Hepatic stellate cell (primary cell): Measurements from ENCODE around the gene EDN2.

Experiments
- DNase-seq: peaks from one replicate; pipeline ENCODE4 v3.0.0; 2011; ENCODE audit warnings: low spot score

The EDN2 gene

DNA sequence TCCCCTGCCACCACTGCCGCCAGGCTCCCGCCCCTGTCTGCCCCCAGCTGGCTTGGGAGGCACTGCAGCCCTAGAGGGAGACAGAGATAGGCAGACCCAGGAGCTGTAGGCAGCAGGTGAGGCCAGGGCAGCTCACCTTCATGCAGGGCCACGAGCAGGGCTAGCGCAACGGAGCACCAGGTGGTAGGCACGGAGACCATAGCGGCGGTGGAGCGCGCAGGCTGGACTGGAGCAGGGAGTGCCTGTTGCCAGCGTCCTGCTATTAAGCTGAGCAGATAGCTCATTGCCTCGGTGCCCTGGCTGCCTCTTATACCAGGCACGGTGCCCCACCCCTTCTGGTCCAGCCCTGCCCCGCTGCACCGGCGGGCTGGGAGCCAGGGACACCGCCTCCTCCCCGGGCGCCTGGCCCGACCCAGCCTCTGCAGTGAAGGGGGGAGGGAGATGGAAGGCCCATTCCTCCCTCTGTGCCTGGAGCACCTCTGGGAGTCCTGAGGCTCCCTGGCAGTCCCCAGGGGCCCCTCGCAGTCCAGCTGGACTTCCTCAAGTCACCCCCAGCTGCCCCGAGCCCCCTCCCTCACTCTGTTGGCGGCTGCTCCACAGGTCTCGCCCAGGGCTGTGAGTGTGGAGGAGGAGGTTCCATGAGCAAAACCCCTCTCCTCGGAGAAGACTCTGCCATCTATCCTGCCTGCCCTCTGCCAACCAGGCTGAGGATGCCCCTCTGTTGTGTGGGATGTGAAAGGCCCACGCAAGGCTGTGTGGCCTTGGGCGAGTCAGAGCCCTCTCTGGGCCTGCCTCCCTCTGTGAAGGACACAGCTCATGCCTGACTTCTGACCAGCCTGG lies at the start of gene EDN2:
Gene EDN2 (minus strand): TSS at position 282 of the 840 bp plus-strand sequence. CDS start 82 bp downstream, at position 200.
- no peak for DNase-seq

DNA sequence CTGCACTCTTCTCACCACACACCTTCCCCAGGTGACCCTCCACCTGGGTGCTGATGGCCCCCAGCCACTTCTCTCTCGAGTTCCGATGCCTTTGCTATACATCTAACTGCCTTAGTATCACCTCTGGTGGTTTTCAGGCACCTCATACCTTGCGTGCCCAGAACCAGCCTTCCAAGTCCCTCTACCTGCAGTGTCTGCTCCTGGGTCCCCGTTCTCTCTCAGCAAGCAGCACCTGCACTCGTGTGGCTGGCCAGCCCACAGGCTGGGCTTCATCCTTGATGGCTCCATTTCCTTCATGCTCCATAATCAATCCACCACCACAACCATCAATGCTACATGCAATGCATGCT lies 49.2 kb upstream of the EDN2 start:
- no peak for DNase-seq

DNA sequence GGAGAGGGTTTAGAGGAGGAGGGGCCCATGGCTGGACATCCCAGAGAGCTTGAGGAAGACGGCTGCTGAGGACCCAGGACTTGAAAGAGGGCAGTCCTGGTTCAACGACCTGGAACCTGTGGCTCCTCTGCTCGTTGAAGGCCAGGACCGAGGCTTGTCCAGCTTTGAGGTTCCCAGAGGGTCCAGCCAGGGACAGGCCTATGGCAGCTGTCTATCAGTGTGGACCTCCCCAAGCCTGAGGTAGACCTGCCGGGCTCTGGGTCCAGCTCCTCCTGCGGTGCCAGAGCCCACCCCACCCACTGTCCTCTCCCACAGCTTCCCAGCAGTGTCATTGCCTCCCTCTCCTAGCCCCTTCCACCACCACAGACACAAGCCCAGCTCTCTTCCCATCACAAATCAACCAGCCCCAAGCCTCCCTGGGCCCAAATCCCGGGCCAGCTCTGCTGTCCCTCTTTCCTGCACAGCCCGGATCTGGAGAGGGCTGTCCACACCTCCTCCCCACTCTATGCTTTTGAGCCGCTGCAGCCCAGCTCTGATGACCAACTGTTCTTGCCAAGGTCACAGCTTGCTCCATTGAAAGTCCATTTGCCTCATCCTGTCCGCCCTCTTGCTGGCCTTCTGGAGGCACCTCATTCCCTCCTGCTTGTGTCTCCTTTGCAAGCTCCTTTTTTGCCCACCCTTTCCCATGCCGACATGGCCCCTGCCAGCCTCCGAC lies 48.7 kb upstream of the EDN2 start:
- DNase-seq, result no peak

DNA sequence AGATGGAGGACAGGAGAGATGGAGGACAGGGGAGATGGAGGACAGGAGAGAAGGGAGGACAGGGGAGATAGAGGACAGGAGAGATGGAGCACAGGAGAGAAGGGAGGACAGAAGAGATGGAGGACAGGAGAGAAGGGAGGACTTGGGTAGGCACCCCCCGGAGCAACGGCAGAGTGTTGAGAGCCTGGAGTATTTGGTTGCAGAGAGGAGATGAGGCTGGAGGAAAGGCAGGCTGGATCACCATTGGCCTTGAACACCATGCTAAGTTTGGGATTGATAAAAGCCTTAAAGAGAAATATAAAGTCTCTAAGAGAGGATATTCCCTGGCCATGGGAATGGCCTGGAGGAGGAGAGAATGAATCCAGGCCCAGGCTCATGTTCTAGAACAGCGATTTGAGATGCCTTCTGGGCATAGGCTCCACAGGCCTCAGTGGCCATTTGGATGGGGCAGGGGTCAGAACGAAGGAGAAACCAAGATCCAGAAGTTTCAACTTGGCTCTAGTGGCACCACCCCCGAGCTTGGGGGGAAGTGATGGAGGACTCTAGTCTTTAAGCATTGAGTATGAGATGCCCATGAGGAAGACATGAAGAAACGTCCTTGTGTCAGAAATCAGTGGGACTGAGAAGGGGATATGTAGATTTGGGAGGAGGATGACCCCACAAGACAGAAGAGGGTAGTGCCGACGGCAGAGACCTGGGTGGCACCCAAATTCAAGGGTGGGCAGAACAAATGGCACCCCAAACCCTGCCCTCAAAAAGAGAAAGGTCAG lies 47.9 kb upstream of the EDN2 start:
- DNase-seq, result no peak

DNA sequence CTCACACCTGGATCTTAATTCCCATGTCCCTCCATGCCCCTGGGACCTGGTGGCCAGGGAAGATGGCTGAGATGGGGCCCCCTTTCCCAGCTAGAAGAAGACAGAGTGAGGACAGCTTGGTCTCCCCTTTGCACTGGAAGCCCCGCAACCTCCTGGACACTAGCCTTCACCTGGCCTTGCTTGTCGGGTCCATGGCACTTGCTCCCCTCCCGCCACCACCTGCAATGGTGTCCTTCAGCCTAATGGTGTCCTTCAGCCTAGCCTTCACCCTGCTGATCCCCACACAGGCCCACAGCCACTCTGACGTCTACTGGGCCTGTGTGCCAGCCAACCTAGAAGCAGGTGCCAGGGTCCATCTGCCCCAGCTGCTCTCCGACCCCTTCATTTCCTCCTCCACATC lies 45.9 kb upstream of the EDN2 start:
- no peak for DNase-seq

DNA sequence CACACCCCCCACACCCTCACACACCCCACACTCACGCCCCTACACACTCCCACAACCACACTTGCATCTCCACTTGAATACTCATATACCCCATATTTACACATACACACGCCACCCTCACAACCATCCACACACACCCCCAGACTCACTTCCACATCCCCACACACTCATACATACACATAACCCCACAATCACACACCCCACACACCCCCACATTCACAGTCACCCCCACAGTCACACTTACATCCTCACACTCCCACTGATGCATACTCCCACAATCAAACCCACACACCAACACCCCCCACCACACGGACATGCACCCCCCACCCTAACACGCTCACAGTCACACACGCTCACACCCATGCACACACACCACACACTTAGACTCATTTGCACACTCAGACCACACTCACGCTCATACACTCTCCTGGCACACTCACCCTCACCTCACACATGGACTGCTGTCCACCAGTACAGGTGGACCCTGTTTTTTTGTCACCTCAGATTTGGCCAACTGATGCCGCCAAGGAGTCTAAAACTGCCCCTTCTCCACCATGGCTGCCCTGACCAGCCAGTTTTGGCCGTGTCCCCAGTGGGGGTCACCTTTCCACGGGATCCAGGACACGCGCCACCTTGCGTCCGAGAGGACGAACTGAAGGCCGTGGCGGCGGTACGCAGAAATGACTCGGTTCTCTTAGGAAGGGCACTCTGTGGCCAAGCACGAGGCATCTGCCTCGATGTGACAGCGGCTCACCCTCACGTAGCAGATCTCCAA lies 45.3 kb upstream of the EDN2 start:
- DNase-seq, result no peak

DNA sequence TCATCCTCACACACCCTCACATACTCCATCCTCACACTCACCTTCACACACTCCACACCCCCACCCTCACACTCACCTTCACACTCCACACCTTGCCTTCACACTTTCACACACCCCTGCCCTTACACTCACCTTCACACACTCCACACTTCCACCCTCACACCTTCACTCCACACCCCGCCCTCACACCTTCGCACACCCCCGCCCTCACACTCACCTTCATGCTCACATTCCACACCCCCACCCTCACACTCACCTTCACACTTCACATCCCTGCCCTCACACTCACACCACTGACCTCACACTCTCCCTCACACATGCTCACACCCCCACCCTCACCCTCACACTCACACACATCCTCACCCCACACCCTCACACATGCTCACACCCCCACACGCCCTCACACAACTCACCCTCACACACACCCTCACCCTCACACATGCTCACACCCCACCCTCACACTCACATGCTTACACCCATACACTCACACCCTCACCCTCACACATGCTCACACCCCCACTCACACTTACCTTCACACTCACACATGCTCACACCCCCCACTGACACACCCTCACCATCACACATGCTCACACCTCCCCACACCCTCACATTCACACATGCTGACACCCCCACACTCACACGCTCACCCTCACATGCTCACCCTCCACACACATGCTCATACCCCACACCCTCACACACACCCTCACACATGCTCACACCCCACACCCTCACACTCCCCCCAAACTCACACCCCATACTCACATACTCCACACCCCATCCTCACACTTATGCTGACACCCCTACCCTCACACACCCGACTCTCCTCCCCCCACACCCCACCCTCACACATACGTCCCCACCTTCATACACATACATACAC lies 44.5 kb upstream of the EDN2 start:
- DNase-seq, result no peak

DNA sequence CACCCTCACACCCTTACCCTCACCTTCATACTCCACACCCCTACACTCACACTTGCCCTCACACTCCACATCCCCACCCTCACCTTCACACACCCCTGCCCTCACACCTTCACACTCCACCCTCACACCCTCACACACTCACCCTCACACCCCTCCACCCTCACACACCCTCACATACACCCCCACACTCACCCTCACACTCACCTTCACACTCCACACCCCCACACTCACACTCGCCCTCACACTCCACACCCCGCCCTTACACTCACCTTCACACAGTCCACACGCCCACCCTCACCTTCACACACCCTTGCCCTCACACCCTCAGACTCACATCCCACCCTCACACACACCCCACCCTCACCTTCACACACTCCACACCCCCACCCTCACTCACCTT lies 43.6 kb upstream of the EDN2 start:
- DNase-seq, result no peak

DNA sequence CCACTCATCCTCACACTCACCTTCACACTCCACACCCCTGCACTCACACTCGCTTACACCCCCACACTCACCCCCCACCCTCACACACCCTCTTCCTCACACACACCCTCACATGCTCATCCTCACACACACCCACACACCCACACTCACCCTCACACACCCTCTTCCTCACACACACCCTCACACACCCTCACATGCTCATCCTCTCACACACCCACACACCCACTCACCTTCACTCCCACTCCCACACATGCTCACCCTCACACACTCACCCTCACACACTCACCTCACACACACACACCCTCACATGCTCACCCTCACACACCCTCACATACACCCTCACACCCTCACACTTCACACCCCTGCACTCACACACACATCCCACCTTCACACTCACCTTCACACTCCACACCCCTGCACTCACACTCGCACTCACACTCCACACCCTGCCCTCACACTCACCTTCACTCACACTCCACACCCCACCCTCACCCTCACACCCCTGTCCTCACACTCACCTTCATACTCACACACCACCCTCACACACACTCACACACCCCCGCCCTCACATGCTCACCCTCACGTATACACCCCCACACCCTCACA lies 42.6 kb upstream of the EDN2 start:
- no peak for DNase-seq

DNA sequence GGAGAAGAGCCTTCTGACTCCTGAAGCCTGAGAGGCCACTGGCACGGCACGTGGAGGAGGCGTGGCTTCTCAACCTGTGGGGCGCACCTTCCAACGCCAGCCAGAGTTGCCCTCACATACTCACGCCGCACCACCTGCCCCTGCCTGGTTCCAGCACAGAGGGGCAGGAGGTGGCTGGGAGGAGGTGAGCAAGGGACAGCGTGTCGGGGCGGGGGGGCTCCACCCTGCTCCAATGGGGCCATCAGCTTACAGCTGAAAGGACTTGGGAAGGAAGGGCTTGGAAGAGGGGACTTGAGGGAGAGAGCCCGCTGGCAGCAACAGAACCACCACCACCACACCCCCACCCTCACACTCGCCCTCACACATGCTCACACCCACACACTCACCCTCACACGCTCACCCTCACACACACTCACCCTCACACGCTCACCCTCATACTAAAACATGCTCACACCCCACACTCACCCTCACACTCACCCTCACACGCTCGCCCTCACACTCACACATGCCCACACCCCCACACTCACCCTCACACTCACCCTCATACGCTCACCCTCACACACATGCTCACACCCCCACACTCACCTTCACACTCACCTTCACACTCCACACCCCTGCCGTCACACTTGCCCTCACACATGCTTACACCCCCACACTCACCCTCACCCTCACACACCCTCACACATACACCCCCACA lies 41.6 kb upstream of the EDN2 start:
- no peak for DNase-seq

DNA sequence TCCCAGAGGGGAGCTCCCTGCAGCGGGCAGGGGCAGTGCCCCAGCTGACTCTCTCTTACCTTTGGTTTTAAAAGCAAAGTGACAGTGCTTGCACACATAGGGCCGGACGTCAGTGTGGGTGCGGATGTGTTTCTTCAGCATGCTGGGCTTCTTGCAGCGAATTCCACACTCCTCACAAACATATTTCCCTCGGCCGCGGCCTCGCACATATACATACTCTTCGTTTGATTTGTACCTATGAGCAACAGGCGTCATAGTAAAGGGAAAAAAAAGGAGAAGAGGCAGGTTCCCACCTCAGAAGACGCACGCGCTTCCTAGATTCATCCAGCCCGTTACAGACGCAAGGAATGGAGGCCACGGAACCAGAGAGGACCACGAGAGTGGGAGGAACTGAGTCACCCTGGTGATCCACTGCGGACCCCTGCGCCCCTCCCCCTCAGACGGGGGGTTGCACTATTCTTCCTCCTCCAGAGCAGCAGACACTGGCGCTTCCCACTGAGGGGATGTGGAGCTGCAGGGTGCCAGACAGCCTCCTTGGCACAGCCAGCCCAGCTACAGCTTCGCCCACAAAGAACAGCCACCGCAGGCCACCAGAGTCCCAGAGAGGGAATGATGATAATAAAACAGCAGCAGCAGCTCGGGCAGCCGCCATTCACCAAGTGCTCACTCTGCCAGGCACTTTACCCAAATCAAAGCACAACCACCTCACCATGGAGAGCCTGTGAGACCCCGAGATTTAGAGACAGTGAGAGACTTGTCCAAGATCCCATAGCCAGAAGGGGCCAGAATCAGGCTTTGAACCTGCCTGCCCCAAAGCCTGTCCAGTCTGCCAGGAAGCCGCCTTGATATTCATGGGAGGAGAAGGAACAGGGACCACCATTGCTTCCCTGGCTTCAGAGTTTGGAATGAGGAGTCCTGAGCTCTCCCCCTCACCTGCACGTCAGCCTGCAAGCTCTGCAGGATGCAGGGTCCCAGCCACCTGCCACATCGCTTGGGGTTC lies 40.5 kb upstream of the EDN2 start:
- DNase-seq, result no peak

DNA sequence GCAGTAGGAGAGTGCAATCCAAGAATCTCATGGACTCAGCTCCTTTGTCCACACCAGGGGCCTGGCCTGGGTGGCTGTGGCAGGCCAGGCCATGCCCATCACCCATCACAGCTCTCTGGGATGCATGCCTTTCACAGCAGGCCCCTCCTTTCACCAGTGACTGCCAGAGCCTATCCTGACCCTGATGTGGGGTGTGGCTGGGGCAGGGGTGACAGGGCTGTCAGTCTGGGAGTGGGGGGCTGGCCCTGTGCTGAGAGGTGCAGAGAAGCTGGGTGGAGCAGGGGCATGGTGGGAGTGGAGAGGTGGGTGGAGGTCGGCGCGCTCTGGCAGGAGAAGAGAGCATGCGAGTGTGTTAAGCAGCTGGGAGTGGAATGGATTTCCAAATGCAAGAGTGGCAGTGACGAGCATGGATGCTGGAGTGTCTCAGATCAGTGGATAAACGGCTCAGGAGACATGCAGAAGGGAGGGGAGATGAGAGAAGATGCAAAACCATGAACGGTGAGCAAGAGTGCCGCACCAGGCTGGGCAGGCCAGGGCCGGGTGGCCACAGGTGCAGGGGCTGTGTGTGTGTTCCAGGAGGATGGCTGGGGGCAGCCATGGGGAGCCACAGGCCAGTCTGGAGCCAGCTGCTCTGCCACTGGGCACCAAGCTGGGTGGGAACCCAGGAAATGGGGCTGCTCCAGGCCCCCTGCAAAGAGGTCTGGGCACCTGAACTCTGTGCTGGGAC lies 39.6 kb upstream of the EDN2 start:
- no peak for DNase-seq

DNA sequence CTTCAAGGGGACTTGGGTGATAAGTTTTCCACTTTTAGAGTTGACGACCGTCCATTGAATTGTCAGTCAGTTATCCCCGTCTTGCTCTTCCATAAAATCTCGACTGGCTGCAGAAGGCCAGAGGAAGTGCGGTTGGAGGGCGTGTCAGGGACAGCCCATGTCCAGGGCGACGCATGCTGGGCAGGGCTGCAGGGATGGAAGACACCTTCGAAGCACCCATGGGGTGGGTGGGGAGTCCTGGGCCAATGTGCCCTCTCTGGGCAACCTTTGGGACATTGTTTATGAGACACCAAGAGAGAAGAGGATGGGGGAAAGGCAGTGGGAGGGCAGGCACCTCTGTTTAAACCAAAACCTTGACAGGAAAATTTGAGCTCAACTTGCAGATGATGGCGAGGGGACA lies 38.6 kb upstream of the EDN2 start:
- no peak for DNase-seq

DNA sequence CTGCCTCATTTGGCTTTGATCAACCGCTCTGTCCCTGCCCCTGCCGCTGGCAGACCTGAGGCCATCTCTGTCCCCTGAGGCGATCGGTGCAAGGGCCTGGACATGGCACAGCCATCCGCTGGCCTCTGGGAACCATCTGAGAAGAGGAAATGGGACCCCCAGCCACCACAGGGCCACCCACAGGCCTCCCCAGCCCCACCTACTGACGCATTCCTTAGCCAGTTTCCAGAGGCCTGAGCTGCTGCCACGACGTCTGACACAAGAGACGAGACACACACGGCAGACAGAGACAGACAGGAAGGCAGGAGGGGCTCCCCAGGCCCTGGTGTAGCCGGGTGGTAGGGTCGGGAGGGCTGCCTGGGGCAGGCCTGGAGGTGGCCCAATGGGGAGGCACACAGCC lies 37.3 kb upstream of the EDN2 start:
- no peak for DNase-seq

DNA sequence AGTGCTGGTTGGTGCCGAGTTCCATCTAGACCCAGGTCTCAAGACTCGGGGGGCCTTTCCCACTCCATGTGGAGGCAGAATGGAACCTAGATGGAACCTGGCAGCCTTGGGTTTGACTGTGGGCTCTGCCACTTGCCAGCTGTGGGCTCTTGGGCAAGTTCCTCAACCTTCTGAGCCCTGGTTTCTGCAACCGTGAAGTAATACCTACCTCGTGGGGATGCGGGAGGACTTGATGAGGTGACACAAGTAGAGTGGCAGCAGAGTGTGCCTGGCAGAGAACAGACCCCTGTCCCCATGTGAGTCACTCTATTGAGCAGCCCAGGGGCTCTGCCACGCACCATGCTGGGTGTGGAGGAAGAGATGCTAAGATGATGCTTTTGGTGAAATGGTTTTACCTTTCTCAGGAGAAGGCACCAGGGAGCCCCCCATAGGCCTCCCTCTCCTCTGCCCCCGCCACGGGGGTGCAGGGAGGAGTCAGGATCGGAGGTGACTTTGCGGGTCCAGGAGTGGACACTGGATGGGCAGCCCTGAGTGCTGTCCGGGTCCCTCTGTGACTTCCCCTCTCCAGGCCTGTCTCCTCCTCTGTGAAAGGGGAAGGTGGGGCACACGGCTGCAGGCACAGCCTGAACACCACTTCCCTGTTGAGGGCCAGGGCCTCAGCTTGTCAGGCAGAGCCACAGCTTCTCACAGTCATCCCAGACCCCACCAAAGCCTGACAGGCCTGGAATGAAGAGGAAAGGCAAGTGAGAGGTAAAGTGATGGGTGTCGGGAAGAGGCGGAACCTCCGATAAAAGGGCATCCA lies 36.7 kb upstream of the EDN2 start:
- DNase-seq, result no peak

DNA sequence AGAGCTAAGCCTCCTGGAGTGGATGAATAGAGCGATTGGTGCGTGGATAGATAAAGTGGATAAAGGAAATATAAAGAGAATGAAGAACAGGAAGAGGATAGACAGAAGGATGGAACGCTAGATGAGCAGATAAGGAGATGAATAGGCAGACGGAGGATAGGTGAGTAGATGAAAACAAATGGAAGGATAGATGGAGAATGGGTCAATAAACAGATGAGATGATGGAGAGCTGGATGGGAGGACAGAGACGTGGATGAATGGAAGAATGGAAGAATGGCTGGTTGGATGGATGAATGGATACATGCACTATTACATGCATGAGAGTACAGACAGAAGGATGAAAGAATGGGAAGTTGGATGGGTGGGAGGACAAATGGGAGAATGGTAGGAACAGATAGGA lies 35.2 kb upstream of the EDN2 start:
- no peak for DNase-seq

DNA sequence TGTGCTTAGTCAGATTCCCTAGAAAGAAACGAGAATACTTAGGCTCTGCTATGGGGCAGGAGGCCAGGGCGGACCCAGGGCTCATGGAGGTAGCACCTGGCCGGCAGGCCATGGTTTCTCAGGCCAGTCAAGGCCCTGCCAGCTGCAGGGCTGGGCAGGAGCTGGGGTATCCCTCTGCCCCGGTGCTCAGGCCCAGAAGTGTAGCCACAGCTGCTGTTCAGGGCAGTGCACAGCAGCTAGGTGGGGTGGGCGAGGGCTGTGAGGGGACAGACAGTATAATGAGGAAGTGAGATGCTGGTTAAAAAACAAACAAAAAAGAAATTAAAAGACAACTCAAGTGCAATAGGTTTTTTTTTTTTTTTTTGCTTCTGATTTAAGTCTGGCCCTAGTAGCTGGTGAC lies 34.0 kb upstream of the EDN2 start:
- no peak for DNase-seq
